ENCODE measurements around the gene POLR2M.
A peak's percentile ranks its signal among the peaks of the same experiment; 100 is the strongest.

Gene POLR2M

DNA sequence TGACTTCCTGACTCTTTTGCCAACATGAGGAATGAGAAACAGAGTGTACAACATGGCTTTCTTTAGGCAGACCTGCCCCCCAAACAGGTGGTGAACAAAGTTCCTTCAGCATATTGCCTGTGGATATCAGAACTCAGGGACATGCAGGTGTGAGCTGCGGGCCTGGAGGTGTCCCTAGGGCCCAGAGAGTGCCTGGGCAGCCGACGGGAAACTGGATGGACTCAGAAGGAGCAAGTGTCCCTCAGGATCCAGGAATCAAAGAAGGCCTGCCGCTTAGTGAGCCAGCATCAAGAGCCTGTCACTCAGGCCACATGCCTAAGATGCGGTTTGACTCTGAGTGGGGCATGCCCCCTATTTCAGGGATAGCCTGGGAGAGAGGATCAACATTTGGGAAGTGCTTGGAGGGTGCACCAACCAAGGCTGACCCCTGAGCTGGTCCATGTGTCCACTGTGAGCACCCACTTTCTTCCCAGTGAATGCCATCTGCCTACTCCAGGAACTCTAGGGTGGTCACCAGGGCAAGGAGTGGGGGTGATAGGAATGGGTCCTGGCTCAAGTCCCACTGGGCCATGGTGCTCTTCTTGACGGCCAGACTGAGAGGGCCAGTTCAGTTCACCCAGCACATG, 16.1 kb upstream of the POLR2M start:
- FAIRE-seq = no peak
- DNase-seq (ENCODE audit: extremely low spot score, insufficient read length, low read depth) = no peak

DNA sequence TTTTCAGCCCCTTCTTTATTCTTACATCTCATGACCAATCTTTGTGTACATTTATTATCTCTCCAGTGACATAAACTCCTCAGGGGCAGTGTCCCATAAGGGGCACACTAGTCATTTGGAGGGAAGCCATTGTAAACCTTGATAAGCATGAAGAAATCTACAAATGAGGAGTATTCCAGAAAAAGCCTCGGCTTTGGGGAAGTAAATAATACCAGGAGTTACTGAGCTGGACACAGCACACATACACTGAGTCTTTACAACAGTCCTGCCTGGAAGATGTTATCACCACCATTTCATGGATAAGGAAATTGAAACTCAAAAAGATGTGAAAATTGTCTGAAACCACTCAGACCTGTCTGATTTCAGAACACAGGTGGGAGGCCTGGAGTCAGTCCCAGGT, 15.4 kb upstream of the POLR2M start:
- FAIRE-seq = no peak
- no peak for DNase-seq (ENCODE audit: extremely low spot score, insufficient read length, low read depth)

DNA sequence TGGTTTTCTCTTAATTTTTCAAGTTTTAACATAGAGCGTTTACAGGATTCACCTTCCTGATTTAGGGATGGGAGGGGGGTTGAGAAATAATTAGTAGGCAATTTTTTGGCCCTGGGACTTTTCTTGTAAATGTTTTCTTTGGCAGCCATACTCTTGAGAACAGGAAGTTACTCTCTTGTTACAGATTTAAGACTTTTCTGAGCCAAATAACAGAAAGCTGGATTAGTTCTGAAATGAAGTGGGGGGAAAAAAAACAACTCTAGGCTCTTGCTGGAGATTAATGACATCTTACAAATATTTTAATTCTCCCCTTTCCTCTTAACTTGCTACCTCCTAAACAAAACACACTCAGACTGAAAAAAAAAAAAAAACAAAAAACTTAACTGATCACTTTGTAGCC, 13.8 kb upstream of the POLR2M start:
- FAIRE-seq (no peak), DNase-seq (ENCODE audit: extremely low spot score, insufficient read length, low read depth) (no peak)

DNA sequence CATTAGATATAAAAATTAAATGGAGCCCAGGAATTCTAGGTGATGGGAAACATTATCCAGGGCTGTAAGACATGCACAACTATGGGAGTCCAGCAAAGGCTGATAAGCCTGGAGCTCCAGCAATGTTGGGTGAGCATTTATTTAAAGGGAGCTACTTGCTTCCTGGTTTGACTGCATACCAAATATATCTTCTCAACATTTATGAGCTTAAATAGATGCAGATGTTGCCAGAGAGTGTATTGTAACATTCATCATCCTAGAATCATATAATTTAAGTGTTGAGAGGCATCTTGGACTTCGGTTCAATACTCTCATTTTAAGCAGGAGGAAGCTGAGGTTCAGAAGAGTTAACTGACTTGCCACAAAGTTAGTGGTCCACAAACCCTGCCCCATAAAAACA, 12.2 kb upstream of the POLR2M start:
- FAIRE-seq = no peak
- DNase-seq (ENCODE audit: extremely low spot score, insufficient read length, low read depth) = no peak

DNA sequence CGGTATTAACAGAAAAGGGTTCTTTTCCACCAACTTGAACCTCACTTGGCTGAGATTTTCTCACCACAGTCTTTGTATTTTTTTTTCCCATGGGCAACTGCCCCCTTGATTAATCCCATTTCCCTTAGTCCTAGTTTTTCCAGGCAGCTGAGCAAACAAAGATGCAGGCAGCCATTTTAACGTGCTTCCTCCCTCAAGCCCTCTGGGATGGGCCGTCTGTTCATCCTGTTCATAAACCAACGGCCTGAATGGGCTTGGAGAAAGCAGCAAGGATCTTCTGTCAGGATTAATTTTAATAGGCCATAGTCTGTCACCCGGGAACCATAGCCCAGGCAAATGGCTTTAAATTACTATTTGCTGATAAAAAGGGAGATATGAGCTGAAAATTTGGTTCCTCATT, 10.4 kb upstream of the POLR2M start:
- DNase-seq (ENCODE audit: extremely low spot score, insufficient read length, low read depth) (no peak), FAIRE-seq (no peak)

DNA sequence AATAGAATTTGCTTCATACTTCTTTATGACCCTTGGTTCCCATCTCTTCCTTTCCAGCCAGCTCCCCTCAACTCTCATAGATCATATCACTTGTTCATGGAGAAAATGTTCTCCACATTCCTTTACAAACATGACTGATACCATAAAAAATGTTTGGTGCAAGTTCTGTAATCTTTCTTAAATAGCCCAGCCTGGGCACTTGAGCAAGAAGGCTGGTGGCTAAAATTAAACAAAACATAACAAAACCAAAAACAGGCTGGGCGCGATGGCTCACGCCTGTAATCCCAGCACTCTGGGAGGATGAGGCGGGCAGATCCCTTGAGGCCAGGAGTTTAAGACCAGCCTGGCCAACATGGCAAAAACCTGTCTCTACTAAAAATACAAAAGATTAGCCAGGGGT, 8.9 kb upstream of the POLR2M start:
- no peak for FAIRE-seq
- no peak for DNase-seq (ENCODE audit: extremely low spot score, insufficient read length, low read depth)

DNA sequence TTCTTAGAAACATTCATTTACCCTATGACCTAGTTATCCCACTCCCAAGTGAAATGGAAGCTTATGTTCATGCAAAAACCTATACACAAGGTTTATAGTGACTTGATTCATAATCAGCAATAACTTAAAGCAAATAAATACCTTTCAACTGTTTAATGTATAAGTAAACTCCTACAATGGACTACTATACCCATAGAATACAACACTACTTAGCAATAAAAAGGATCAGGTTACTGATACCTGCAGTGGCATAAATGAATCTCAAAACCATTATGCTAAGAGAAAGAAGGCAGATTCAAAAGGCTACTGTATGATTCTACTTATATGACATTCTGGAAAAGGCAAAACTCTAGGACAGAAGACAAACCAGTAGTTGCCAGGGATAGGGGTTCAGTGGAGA, 8.3 kb upstream of the POLR2M start:
- FAIRE-seq (no peak), DNase-seq (ENCODE audit: extremely low spot score, insufficient read length, low read depth) (no peak)

DNA sequence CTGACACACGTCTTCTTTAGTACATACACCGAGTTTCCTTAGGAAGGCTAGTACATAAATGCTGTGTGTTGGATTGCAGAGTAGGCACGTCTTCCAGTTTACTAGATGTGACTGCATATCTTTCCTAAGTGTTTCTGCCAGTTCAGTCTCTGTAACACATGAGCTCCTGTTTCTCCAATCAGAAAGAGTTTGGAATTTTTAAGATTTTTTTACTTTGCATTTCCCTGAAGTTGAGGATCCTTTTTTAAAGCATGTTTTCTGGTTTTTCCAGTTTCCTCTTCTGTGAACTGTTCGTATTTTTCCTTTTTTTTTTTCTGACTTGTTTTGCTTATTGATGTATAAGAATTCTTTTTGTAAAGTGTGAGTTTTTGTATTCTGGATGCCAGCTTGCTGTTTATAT, 7.5 kb upstream of the POLR2M start:
- FAIRE-seq = no peak
- DNase-seq (ENCODE audit: extremely low spot score, insufficient read length, low read depth) = no peak

DNA sequence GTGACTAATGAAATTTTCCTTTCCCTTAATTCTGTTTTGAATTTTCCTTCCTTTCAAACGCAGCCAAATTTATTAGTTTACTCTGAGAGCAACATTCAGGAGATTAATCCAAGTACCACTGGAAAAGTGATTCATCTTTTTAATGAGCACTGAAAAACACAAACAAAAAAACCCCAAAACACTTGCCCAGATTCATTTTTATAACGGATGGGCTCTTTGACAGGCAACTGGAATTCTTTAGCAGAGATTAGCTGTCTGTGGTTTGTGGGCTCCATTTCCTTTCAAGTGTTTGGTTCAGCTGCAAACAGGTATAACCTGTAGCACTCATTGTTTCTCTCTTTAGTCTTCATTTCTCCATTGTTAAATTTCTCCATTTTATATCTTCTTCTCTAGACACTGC, 3.1 kb upstream of the POLR2M start:
- DNase-seq (ENCODE audit: extremely low spot score, insufficient read length, low read depth) (no peak), FAIRE-seq (no peak)

DNA sequence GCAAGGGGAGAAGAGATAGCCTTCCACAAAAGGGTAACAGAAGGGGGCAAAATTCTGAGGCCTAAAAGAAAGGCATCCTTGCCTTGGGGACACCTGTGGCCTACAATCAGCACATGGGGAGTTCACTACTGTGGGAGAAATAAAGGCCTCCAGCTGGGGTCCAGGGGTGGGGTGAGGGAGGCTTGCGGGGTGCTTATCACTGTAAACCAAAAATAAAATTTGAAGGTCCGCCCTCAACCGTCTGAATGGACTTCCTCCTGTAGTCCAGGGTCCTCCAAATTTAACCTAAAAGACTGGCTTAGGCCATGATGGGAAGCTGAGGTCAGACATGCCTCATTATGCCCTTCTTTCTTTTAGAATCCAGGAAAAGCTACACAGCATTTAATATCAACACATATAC, 2.1 kb upstream of the POLR2M start:
- FAIRE-seq (no peak), DNase-seq (ENCODE audit: extremely low spot score, insufficient read length, low read depth) (no peak)

DNA sequence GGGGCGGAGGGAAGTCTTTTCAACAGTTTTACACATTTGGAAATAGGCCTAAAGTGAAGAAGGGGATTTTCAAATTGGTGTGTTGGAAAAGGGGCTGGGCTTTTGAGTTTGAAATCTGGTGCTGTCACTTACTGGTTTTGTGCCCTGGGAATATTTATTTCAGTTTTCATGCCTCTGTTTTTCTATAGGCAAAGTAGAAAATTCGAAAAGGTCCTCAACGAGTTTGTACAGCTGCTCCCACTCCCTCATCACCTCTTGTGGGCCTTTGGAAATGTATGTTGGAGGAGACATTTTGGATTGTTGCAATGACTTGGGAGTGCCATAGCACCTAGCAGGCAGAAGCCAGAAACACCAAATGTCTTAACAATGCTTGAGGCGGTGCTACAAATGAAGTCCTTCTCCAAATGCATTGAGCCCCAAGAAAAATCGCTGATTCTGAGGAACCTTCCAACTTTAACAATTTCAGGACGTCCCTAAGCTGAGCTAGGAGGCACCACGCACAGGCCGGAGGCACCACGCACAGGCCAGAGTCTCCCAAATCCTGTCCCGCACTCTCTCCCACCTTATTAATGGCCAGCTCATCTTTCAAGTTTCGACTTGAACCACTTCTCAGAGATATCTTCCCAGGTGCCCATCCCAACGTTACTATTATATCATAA, 639 bp upstream of the POLR2M start:
- DNase-seq (ENCODE audit: extremely low spot score, insufficient read length, low read depth) = no peak
- no peak for FAIRE-seq

DNA sequence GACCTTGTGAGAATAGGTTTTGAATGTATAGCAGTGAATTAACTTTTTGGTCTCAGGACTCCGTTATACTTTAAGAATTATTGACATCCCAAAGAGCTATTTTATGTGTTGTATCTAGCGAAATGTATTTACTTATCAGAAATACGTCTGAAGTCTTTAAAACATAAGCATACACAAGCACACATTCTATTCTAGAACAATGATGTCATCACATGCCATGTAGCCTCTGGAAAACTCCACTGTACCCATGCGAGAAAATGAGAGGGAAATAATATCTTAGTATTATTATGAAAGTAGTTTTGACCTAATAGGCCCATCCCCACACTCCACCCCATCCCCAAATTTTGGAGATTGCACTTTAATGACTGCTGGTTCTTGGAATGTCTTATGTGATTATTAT, 1.5 kb downstream of the POLR2M start:
- DNase-seq (ENCODE audit: extremely low spot score, insufficient read length, low read depth) = no peak
- no peak for FAIRE-seq

DNA sequence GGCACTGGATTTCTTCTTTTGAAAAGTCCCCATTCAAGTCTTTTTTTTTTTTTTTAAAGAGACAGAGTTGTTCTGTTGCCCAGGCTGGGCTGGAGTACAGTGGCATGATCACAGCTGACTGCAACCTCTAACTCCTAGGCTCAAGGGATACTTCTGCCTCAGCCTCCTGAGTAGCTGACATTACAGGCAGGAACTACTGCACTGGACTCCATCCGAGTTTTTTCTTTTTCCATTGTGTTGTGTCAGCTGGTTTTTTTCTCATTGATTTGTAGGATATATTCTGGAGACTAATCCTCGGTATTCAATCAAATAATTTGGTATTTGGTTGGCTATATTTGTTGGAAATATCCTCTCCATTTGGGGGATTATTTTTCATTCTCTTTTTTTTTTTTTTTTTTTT, 11.8 kb downstream of the POLR2M start:
- FAIRE-seq = no peak
- no peak for DNase-seq (ENCODE audit: extremely low spot score, insufficient read length, low read depth)

DNA sequence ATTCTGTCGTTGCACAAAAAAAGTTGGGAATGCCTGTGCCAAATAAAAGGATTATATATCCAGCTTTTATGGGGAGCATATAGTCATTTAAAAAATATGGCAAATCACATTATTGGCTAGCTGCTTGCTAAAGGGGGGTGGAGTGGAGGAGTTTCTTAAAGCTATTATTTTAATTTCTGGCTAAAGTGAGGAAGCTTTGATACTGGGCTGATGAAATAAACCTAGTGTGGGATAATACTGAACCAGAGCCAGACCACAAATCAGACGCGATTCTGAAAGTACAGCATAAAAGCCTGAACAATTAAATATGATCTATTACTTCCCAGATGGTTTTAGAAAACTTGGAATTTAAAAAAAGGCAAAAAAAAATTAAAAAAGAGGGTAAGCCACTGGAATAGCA, 14.4 kb downstream of the POLR2M start:
- no peak for DNase-seq (ENCODE audit: extremely low spot score, insufficient read length, low read depth)
- no peak for FAIRE-seq

DNA sequence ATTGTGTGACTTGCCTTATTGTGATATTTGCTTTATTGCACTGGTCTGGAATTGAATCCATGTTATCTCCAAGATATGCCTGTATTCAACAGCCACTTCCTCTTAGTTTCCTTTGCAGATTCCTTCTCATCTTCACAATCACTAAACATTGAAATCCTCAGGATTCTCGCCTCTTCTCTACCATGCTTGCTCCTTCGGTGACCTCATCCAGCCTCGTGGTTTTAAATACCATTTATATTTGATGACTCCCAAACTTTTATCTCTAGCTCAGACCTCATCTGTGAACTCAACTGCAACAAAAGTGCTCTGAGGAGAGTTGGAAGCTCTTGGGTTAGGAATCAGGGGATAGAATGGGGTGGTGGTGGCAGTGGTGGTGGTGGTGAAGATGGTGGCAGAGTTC, 19.9 kb downstream of the POLR2M start:
- FAIRE-seq = no peak
- no peak for DNase-seq (ENCODE audit: extremely low spot score, insufficient read length, low read depth)

DNA sequence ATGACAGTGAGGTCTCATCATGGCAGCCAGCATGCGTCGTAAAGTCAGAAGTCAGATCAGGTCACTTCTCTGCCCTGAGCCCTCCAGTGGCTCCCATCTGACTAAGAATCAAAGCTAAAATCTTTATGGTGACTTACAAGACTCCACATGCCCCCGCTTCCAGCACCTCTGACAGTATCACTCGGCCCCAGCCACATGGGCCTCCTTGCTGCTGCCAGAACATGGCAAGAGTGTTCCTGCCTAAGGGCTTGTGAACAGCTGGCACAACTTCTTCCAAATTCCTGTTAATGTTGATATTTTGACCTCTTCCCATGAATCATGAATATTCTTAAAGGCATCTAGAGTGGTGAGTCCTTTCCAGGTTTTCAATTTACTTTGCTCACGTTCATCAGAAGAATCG, 20.5 kb downstream of the POLR2M start:
- no peak for FAIRE-seq
- no peak for DNase-seq (ENCODE audit: extremely low spot score, insufficient read length, low read depth)

DNA sequence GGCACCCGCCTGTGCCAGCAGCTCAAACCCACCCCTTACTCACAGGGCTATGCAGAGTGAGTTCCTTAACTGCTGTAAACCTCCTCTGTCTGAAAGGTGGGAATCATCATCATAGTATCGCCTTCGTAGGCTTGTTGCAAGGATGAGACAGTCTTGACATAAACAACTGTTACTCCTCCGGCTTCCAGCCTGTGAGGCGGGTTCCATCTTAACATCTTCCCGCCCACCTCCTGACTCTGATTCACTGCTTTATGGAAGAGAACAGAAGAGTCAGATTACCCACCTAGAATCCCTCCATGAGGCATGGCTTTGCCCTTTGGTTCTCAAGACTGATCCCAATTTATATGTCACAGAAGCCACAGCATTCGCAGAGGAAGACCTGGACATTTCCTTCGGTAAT, 21.9 kb downstream of the POLR2M start:
- no peak for DNase-seq (ENCODE audit: extremely low spot score, insufficient read length, low read depth)
- no peak for FAIRE-seq

DNA sequence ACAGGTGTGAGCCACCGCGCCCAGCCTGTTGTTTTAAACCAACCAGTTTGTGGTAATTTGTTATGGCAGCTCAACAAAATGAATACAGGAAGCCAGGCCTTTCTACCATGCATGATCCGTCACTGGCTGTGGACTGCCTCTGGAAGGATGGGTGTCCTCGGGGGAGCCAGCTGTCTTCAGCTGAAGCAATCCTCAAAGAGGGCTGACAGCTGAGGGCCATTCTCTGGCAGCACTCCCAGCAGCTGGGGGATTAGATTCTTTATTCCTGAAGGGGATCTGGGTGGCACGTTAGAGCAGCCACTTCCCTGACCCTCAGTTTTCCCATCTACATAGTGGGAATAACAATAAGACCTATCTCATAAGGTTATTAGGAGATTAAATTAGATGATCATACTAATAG, 24.4 kb downstream of the POLR2M start:
- DNase-seq (ENCODE audit: extremely low spot score, insufficient read length, low read depth) (no peak), FAIRE-seq (no peak)

DNA sequence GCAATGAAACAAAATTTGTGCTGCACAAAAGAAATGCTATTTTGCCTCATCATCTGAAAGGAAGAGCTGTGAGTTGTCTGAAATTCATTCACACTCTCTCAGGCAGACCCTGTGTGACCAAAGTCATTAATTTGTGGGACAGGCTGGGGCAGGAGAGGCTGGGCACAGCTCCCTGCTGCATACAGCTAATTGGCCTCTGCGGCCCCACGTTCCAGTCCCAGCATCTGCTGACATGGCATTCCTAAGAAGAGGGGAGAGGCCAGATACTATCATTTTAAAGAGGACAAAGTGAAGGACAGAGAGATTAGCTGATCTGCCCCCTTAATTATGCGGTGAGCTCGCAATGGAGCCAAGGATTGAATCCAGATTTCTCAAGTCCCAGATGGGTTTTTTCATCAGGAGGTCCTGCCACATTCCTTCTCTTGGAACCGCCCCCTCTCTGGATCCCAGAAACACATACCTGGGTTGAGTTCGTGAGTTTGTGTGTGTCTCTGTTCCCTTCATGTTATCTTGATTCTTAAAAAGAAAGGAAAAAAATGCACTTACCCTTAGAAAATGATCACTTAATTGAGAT, 25.1 kb downstream of the POLR2M start:
- DNase-seq (ENCODE audit: extremely low spot score, insufficient read length, low read depth) (no peak), FAIRE-seq (no peak)

DNA sequence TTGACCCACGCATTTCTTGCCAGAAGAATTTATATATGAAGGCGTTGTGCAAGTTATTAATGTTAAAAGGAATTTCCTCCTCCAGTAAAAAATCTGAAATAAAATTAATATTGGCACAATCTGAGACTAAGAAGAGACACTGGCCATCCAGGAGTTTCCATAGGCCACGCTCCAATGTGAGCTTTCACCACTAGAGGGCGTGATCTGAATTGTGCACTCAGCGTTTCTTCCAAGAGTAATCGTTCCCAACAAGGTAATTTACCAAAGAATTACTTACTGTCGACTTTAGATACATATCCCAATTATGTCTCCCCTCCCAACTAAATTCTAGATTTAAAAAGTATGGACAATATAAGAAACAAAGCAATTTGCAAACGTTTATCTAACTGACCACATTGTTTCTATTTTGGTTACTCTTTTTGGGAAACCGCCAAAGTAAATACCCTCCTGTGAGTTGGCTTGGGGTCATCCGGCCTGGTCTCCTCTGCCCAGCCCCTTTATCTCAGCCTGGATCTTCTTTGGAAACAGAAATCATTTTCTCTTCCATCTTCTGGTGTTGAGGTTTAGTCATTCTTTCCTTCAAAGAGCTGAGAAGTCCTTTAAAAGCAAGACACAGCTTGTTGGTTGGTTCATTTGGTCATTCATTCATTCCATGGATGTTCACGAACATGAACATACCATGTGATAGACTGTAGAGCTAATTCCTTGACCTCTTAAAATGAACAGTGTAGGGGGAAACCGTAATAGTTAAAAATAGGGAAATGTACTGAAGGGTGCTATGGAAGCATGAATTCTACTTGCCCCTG, 26.2 kb downstream of the POLR2M start:
- FAIRE-seq (peak; percentile 73), DNase-seq (ENCODE audit: extremely low spot score, insufficient read length, low read depth) (peak; percentile 9)

DNA sequence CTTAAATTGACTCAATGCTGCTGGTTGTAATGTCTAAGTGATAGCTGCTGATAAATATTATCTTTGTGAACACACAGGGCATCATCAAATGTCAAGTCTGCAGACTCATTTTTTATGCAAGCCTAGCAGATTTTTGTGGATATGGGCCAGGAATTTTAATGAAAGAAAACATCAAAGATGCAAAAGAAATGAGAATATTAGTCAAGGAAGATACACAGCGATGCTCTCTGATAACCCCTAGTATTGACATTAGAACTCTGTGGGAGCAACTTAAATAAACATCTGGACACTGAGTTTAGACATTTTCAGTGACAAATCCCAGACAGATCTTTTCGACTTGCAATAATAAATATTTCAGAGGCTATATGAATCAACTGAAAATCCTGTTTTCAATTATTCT, 28.3 kb downstream of the POLR2M start:
- FAIRE-seq (no peak), DNase-seq (ENCODE audit: extremely low spot score, insufficient read length, low read depth) (no peak)
